ENCODE measurements around the gene NRXN3.
"Not testable (repeated sequence)": the region's sequence is repeated elsewhere in the genome, so short reads cannot be mapped to it uniquely, and the experiment has no call there.

Gene NRXN3

DNA sequence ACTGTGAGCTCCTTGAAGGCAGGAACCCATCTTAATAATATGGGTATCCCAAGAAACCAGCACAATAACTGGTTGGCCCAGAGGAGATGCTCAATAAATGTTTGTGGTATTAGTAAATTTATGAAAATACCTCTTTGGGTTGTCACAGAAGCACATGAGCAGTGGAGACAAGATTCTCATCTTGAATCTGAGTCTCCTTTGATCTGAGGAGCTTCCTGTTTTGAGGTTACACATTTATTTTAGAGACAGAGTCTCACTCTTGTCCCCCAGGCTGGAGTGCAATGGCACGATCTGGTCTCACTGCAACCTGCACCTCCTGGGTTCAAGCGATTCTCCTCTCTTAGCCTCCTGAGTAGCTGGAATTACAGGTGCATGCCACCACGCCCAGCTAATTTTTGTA, 247.4 kb downstream of the NRXN3 start:
- DNase-seq, result no peak

DNA sequence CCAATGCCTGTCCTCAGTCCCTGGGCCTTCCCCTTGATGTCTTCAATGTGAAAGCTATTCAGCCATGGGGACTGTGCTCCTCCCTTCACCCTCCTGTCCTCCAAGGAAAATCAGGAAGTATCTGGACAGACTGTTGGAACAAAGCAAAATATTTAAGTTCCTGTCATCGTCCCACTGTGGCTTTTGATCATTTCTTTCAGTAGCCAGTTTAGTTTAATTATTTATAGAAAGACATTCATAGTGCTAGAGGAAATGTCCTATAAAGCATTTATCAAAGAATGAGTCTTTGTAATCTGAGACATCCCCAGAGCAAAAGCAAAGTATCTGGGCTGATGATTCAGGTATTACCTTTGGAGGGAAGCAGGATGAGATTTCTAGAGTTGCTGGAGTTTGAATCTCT, 254.1 kb downstream of the NRXN3 start:
- no peak for DNase-seq

DNA sequence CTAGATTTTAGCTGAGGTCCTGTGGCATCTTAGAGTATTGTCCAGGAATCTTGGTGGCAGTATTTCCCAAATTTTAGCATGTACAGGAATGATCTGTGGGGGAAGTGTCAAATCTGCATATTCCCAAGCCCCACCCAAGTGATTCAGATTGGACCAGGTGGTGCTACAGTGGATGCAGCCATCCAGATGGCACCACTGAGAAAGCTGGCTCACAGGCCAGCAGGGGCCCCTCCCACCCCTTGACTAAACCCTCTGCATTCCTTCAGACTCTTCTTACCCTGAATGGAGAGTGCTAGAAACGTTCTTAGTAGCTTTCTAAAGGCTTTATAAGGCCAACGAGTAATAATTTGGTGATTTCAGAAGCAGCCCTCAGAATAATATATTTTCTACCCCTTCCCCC, 255.2 kb downstream of the NRXN3 start:
- no peak for DNase-seq

DNA sequence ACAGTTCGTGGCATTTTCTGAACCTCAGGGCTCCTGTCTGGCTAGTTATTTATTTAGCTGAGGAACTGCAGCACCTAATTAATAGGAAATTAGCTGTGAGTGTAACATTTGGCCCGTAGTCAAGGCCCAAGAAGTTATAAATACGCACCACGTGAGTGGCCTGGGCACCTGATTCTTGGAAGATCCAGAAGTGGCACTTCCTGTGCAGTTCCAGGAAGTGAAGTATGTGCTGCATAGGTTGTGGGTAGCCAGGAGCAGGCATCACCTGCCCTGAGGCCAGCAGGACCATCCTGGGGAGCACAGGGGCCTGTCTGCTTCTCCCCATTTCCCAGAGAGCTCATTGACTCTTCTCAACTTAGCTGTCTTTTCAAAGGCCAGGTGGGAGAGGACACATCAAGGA, 255.6 kb downstream of the NRXN3 start:
- DNase-seq, result no peak

DNA sequence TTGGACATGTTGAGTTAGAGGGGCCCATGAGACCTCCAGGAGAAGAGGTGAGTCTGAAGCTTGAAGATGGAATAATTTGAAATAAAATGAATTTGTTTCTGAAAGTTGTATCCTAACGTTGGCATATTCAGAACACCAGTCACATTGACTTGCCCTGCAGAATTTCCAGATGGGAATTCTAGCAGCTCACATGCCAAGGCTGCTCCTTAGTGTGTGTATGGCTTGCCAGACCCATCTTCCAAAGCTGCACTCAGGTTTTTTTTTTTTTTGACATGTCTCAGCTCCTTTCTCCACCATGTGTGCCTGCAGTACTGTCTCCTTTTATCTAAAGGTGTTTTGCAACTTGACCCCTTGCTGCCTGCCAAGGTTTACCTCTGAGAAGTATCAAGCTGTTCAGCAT, 261.9 kb downstream of the NRXN3 start:
- DNase-seq, result no peak

DNA sequence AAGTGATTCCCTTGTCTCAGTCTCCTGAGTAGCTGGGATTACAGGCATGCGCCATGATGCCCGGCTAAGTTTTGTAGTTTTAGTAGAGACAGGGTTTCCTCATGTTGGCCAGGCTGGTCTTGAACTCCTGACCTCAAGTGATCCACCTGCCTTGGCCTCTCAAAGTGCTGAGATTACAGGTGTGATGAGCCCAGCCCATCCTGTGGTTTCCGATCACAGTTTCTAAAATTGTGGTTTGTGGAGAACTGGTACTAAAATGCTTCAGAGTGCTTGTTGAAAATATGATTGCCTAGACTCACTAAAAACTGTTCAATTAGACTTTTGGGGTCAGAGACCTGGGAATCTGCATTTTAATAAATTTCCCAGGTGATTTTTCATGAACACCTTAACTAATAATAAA, 267.3 kb downstream of the NRXN3 start:
- DNase-seq, result not testable (repeated sequence)

DNA sequence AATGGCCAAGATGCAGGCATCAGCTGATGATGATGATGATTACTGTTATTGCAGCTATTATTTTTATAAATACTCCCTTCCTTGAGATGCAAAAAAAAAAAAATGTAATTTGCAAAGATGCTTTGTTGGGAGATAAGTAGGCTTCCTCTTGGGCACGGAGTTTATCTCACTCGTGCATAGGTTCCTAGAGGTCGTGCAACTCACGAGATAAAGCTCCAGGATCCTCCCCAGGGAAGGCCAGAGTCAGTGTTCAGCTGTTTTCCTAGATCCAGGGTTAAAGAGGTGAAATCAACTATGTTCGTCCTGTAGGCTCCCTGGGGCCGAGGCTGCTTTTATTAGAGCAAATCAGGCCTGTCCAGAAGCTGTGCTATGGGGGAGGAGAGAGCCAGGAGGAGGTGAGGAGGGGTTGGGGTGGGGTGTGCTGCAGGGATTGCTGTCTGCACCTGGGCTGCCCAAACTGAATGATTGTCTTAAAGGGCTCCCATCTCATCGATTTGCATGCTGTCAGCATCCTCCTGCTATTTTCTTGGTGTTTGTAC, 270.3 kb downstream of the NRXN3 start:
- no peak for DNase-seq

DNA sequence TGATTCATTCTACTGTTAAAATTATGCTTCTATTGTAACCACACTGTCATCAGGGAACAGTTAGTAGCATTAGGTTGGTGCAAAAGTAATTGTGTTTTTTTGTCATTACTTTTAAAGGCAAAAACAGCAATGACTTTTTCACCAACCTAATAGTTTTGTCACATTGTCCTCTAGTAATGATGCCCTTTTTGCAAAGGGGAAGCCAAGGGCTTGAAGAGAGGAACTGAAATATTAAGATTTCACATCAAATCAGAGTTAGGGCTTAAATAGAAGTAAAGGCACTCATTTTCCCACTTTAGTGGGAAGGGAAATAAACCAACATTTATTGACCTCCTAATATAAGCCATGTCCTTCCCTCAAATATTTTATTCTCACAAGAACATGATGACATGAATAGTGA, 273.7 kb downstream of the NRXN3 start:
- no peak for DNase-seq

DNA sequence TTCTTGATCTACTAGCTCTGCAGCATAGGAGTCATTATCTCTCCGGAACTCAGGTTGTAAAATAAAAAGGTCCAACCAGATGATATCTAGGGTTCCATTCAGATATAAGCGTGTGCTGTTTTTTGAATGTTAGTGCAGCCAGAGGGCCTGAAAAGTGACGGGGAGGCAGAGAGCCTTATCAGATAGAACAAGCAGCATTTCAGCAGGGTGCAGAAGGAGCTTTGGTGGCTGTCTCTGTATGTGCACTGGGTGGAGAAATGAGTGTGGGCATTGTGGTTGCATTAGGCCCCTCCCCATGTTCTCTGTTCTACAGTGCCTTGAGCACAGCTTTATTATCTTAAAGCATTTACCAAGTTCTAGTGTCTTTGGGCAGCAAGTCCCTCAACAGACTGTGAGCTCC, 275.1 kb downstream of the NRXN3 start:
- no peak for DNase-seq

DNA sequence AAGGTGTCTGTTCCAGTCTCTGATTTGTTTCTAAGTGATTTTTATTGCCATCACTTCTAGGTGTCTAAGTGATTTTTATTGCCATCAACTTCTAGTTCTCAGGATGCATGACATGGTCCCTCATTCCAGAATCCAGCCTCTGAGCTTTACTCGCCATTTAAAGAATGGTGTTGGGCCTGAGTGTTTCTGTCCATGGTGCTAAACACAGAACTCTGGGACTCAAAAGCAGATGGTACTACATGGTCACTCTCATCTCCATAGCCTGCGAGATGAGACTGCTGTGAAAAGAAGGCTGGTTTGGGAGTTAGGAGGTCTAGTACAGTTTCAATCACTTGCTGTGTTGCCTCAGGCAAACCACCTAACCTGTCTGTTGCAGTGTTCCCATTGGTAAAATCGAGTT, 276.6 kb downstream of the NRXN3 start:
- DNase-seq, result no peak

DNA sequence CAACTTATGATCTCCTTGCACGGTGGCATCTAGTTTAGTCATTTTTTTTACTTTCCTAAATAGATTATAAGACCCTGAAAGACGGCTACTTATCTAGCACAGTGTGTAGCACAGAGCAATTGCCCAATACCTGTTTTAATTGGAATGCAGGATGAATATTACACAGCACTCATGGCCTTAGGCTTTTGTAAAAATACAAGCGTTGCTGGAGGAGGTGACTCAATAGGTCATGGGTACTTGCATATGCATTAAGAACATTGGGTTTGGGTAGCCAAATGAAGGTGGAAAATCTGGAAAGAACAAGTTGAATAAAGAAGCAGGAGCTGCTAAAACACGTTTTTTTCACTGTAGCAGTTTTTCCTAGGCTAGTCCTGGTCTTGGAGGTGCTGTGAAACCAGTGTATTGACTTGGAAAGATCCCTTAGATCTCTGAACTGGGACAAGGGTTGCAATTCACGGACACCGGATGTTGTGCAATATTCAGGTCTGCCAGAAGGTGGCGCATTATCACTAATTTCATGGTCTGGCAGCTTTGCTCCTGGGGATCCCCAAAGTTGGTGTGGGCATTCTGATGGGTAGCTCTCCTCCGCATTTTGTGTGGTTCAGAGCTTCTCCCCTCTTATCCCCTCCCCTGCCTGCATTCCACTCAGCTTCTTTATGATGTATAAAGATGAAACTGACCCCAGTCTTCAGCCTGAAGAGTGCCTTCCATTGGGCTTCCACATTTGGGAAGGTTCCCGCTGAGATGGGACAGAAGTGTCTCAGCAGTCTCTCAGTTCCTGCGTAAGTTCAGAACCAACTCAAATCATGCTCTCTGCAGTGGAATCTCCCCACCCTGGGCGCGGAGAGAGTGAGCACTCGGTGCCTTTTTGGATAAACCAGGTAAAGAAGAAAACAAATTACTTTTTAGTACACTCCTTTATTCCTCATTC, 278.3 kb downstream of the NRXN3 start:
- peak; percentile 7 for DNase-seq

DNA sequence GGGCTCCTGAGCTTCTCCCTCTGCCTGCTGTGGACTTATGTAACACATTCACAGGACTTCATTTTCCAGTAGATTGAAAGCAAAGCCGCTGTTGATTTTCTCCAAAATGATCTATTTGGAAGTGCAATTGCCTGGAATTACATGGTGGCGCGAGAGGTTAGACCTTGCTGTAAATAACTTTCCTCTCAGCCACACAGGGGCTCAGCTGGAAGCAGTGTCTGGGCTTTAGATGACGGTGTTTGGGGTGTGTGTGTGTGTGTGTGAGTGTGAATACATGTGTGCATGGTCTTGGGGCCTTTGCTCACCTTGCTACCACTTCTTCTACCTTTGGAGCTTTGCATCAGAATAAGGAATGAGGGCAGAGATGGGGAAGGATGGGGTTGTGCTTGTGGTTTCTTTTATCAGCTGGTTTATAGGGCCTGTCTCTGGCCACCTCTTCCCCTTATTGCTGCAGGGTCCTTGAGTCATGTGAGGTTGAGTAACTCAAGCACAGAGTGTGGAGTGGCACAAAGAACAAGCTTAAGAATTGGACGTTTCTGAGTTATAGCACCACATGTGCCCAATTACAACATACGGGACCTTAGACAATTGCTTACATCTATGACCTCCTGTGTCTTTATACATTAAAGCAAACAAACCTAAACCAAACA, 280.6 kb downstream of the NRXN3 start:
- no peak for DNase-seq

DNA sequence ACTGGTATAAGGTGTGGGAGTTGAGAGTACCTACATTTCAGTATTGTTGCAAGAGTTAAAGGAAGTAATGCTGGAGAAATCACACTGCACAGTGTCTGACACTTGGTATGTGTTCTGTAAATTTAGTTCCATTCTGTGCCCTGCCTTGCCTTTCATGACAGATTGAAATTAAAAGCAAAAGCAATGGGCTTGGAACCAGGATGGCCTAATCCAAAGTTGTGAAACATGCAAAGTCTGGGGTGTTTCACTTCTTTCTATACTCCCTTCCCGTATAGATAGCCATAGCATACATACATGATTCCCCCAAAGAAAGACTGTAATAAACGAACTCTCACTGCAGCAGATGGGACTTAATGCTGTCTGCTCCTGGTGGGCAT, 281.1 kb downstream of the NRXN3 start:
- DNase-seq, result no peak

DNA sequence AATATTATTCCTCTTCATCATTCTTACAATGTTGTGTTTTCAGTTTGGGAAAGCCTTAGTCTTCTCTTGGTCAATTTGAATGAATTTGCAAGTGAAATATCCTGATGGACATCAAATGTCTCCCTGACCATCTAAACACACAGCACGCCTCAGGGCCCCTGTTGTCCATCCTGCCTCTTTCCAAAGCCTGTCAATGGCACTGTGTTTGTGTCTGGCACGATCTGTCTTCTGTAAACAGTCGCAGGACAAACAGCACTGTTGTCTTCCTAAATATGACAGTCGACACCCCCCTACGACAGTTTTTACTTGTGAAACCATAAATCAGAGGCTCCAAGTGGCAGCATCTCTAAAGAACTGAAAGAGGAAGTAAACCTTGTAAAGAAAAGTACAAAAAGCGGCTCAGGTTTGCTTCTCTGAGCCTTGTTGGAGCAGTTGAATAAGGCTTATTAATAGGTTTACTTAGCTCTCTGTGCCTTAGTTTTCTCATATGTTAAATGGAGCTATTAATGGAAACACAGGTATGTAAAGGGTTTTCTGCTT, 285.8 kb downstream of the NRXN3 start:
- no peak for DNase-seq

DNA sequence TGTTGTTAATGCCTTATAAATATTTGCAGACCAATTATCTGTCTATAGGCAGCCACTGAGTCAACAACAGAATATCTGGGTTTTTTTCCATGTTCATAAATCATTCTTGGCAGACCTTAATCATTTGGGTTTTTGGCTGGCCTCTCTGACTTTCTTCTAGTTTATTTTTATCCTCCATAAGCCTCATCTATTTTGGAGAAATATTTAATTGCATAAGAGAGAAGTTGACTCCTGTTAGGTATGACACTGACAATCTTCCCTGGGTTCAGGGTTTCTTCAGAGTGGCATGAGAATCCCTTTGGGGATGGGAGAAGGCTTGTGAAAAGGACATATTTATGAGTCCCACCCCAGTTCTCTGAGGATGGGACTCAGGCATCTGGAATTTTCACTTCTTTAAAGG, 299.8 kb downstream of the NRXN3 start:
- no peak for DNase-seq

DNA sequence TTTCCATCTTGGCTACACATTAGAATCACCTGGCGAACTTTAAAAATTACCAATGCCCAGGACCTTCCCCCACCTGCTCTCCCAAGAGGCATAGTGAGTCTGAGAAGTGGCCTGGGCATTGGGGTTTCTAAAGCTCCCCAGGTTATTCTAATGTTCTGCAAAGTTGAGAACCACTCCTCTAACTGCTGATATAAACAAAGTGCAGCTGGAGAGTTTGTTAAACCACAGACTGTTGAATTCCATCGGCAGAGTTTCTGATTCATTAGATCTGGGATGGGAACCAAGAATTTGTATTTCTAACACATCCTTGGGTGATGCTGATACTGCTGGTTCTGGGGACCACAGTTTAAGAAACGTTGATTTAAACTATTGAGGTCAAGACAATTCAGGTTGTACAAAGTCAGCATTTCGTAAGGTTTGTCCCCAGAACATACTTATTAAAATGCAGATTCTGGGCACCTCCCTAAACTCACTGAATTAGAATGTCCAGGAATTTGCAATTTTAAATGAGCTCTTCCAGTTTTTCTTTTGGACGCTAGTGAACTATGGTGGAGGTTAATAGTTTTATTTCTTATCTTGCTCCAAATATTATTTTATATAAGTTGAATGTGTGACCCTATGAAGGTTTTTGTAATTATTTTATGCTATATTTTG, 309.1 kb downstream of the NRXN3 start:
- DNase-seq, result no peak

DNA sequence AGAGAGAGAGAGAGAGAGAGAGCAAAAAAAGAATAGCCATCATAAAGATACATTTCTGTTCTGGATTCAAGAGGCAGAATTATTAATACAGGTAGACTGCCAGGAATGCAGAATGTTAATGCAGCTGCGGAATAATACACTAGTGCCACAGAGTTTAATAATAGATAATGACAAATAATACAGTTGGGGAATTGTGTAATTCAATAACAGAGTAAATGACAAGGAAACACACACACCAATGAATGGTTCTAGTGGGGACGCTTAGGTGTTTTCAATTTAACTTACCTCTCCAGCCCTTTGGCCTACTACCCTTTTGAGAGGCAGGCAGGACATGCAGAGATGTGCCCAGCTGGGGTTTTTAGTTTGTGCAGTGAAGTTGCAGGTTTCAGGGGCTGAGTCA, 313.9 kb downstream of the NRXN3 start:
- DNase-seq, result no peak

DNA sequence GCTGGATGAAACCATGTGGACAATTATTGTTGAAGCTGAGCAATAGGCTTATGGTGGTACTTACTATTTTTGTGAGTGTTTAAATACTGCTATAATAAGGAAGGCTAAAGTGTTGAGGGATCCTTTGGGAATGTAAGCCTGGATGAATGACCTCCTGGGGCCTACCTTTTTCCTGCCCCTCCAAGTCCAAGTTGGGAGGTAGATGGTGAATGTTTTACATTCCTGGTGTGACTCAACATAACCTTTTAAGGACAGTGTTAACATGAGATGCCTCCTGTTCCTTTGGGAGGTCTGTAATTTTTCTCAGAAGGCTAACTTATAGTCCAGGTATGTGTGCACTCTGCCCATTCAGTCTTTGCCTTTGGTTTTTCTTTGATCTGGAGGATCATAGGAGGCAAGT, 315.9 kb downstream of the NRXN3 start:
- no peak for DNase-seq

DNA sequence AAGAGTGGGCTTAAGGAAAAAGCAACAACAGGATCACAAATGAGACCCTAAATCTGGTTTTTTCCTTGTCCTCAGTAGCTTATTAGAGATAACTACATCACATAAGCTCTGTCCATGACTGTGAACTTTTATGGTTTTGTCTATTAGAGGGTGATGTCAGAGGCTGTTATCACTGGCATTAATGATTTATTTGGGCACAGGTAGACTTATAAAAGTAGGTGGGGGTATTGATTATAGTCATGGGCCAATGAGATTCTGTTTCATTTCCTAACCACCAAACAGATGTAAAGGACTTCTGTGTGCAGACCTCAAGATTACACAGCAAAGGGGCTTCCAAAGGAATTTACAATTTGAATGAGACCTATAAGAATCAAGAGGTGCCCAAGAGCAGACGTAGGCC, 316.4 kb downstream of the NRXN3 start:
- no peak for DNase-seq

DNA sequence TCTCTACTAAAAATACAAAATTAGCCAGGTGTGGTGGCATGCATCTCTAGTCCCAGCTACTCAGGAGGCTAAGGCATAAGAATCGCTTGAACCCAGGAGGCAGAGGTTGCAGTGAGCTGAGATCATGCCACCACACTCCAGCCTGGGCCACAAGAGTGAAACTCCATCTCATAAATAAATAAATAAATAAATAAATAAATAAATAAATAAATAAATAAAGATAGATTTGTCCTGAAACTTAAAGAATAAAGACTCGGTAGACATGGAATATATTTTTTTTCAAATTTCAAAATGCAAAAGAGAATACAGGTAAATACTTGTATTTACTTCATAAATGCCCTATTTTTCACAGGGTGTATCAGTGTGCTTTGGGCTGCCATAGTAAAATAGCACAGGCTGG, 317.4 kb downstream of the NRXN3 start:
- not testable (repeated sequence) for DNase-seq

DNA sequence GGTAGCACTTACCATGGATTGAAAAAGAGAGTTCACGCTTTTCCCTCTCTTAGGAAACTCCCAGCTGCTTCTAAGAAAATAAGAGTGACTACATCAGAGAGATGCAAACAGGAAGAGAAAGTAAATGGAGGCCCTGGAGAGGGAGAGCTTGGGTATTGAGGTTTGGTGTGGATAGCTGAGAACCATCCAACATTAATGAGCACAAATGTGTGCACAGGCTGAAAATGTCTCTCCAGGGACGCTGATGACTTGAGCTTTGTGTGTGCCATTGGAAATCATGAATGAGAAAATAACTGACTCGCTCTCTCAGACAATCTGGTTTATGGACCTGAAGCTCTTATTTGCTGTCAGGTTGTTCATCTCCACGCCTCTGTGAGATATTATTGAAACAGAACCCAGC, 318.8 kb downstream of the NRXN3 start:
- DNase-seq, result no peak

DNA sequence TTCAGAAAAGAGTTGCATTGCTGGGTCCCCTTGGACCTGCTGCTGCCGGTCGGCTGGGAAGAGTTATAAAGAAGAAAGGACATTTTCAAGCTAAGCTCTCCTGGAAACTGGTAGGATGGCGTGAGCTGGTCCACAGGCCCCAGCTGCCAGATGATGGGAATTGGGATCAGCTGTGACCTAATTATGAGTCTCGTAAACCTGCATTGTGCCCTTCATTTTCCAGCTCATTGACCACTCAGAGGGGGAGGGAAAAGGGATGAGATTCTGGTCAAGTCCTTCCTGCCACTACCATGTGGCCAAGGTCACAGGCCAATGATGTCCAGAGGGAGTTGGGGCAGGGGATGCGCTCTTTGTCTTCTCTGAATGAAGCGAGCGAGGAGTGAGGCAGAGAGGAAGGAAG, 320.9 kb downstream of the NRXN3 start:
- no peak for DNase-seq

DNA sequence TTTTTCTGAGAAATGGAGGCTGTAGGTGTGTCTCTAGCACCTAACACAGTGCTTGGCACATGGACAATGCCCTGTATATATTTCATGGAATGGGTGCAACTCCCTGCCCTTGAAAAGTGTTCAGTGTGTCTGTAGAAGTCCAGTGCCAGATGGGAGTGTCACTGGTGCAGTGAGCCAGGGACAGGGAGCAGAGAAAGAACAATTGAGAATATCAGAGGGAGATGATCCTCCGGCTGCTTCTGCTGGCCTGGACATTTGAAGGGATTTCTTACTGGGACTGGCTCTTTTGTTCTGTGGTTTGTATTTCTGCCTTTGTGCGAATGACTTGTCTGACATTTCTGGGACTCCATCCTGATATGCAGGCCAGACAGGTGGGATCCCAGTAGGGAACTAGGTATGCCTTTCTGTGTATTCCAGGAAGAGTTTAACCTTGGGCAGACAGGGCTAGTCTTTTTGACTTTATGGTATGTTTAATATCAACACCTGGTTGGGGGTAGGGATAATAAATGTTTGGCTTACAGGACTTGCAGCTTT, 328.0 kb downstream of the NRXN3 start:
- no peak for DNase-seq

Data from stimulated activated CD4-positive, alpha-beta T cell treated with anti-CD3 and anti-CD28 coated beads, Interleukin-4, amount 100 ng/mL, for 24 hours (primary cell).